ENCODE results near the gene CRB1. TPM values are rescaled to one million over a fixed set of nuclear protein-coding genes. Genes with fewer than 3 reads are reported as not detected.

Gene CRB1
- total RNA-seq, 2 donors from 2014 or later: 0.17 TPM; not detected in 1

- intact Hi-C loops (cut with DNase I): no loop called here
- H3K27me3 ChIP-seq: no peaks in the 10 kb centered on the region
- H3K4me3 ChIP-seq: no peak overlapping the region
- DNase-seq: no peak
- no peak overlapping the region for H3K9ac ChIP-seq (ENCODE audit: low read depth in 2 of 2, low read length in 2 of 2)
- no peaks in the 10 kb centered on the region for H3K36me3 ChIP-seq
- H3K9me3 ChIP-seq: no peaks in the 10 kb centered on the region
- TF ChIP-seq CTCF (IDR thresholded peaks at IDR 0.05): no peak
- no peak overlapping the region for H3K27ac ChIP-seq
- H3K4me1 ChIP-seq: no peaks in the 10 kb centered on the region
Measured at GRCh38 chr1:197277166-197277565, 9.1 kb downstream of the CRB1 start.

GRCh38 chr1:197284325-197284724 lies 16.3 kb downstream of the CRB1 start:
- no peak for TF ChIP-seq CTCF (IDR thresholded peaks at IDR 0.05)
- Histone ChIP-seq H3K27me3 (no peaks in the 10 kb centered on the region), H3K9ac (ENCODE audit: low read depth in 2 of 2, low read length in 2 of 2) (no peak overlapping the region), H3K27ac (no peak overlapping the region), H3K9me3 (no peaks in the 10 kb centered on the region), H3K4me3 (no peak overlapping the region), H3K36me3 (no peaks in the 10 kb centered on the region), H3K4me1 (no peaks in the 10 kb centered on the region)
- no peak for DNase-seq
- intact Hi-C loops (cut with DNase I): no loop called here

- Histone ChIP-seq H3K4me1 (no peaks in the 10 kb centered on the region), H3K36me3 (no peaks in the 10 kb centered on the region), H3K27me3 (no peaks in the 10 kb centered on the region), H3K9me3 (no peaks in the 10 kb centered on the region), H3K9ac (ENCODE audit: low read depth in 2 of 2, low read length in 2 of 2) (no peak overlapping the region), H3K27ac (no peak overlapping the region), H3K4me3 (no peak overlapping the region)
- TF ChIP-seq CTCF (IDR thresholded peaks at IDR 0.05): no peak
- DNase-seq: no peak
- intact Hi-C loops (cut with DNase I): no loop called here
Measured at GRCh38 chr1:197284966-197285365, 16.9 kb downstream of the CRB1 start.

- H3K27me3 ChIP-seq: no peaks in the 10 kb centered on the region
- no peaks in the 10 kb centered on the region for H3K36me3 ChIP-seq
- H3K9ac ChIP-seq (ENCODE audit: low read depth in 2 of 2, low read length in 2 of 2): no peak overlapping the region
- intact Hi-C loops (cut with DNase I): no loop called here
- H3K4me3 ChIP-seq: no peak overlapping the region
- DNase-seq: no peak
- H3K4me1 ChIP-seq: no peaks in the 10 kb centered on the region
- no peaks in the 10 kb centered on the region for H3K9me3 ChIP-seq
- TF ChIP-seq CTCF (IDR thresholded peaks at IDR 0.05): no peak
- H3K27ac ChIP-seq: no peak overlapping the region
Measured at GRCh38 chr1:197285526-197286205, 17.6 kb downstream of the CRB1 start.

- Histone ChIP-seq H3K36me3 (no peaks in the 10 kb centered on the region), H3K4me3 (no peak overlapping the region), H3K4me1 (no peaks in the 10 kb centered on the region), H3K9me3 (no peaks in the 10 kb centered on the region), H3K27me3 (no peaks in the 10 kb centered on the region), H3K27ac (no peak overlapping the region), H3K9ac (ENCODE audit: low read depth in 2 of 2, low read length in 2 of 2) (no peak overlapping the region)
- no peak for DNase-seq
- TF ChIP-seq CTCF (IDR thresholded peaks at IDR 0.05): no peak
- intact Hi-C loops (cut with DNase I): no loop called here
Measured at GRCh38 chr1:197286634-197287033, 18.6 kb downstream of the CRB1 start.
